H9 (cell line): ENCODE data around the gene HIP1. TPM values are rescaled to one million over a fixed set of nuclear protein-coding genes. Genes with fewer than 3 reads are reported as not detected.

Source experiments
- DNase-seq: peaks from one replicate; pipeline ENCODE4 v3.0.0-alpha.2; 2017
- H2AFZ ChIP-seq: one replicate; pipeline ENCODE4 v1.6.1; 2013; ENCODE audit warnings: mild to moderate bottlenecking, low read length, control low read depth, moderate library complexity
- H2AK5ac ChIP-seq: 2 replicates; pipeline ENCODE4 v1.6.1; 2013; ENCODE audit warnings: low read length, control low read depth, mixed read lengths; ENCODE audit not compliant: insufficient read length
- H2BK120ac ChIP-seq: one replicate; pipeline ENCODE4 v1.6.1; 2013; ENCODE audit warnings: low read depth, mild to moderate bottlenecking, low read length, control low read depth, inconsistent platforms; ENCODE audit not compliant: poor library complexity, severe bottlenecking
- H2BK12ac ChIP-seq: 2 replicates; pipeline ENCODE4 v1.6.1; 2013; ENCODE audit warnings: low read length, control low read depth, mixed read lengths, low read depth; ENCODE audit not compliant: insufficient read length
- H2BK15ac ChIP-seq: 2 replicates; pipeline ENCODE4 v1.6.1; 2013; ENCODE audit warnings: low read depth, low read length, control low read depth
- H2BK20ac ChIP-seq: one replicate; pipeline ENCODE4 v1.6.1; 2013; ENCODE audit warnings: low read depth, mild to moderate bottlenecking, low read length, control low read depth, inconsistent platforms; ENCODE audit not compliant: poor library complexity, severe bottlenecking
- H2BK5ac ChIP-seq: 2 replicates; pipeline ENCODE4 v1.6.1; 2013; ENCODE audit warnings: low read length, control low read depth, mixed read lengths; ENCODE audit not compliant: insufficient read length
- H3K14ac ChIP-seq: 2 replicates; pipeline ENCODE4 v1.6.1; 2013; ENCODE audit warnings: low read length, control low read depth; ENCODE audit not compliant: insufficient read depth
- H3K18ac ChIP-seq: 2 replicates; pipeline ENCODE4 v1.6.1; 2013; ENCODE audit warnings: low read depth, mild to moderate bottlenecking, mixed read lengths, low read length, control low read depth; ENCODE audit not compliant: insufficient read length
- H3K23ac ChIP-seq: 2 replicates; pipeline ENCODE4 v1.6.1; 2013; ENCODE audit warnings: low read length, control low read depth, mixed read lengths, low read depth; ENCODE audit not compliant: insufficient read length
- H3K23me2 ChIP-seq: 2 replicates; pipeline ENCODE4 v1.6.1; 2013; ENCODE audit warnings: low read depth, mild to moderate bottlenecking, mixed read lengths, low read length, control low read depth; ENCODE audit not compliant: insufficient read length, poor library complexity, severe bottlenecking
- H3K27ac ChIP-seq: 2 replicates; pipeline ENCODE4 v1.5.1; 2013; ENCODE audit warnings: low read length, control low read depth, mixed read lengths, low read depth; ENCODE audit not compliant: insufficient read length
- H3K27me3 ChIP-seq: 2 replicates; pipeline ENCODE4 v1.6.1; 2013; ENCODE audit warnings: low read length, control low read depth, inconsistent platforms; ENCODE audit not compliant: insufficient read depth
- H3K4ac ChIP-seq: 2 replicates; pipeline ENCODE4 v1.6.1; 2013; ENCODE audit warnings: low read depth, mild to moderate bottlenecking, control low read depth, inconsistent platforms, low read length, moderate library complexity
- H3K4me1 ChIP-seq: 2 replicates; pipeline ENCODE4 v1.6.1; 2013; ENCODE audit warnings: low read length, control low read depth, inconsistent platforms; ENCODE audit not compliant: insufficient read depth
- H3K4me2 ChIP-seq: 2 replicates; pipeline ENCODE4 v1.6.1; 2013; ENCODE audit warnings: low read length, control low read depth, mixed read lengths; ENCODE audit not compliant: insufficient read length, insufficient read depth
- H3K56ac ChIP-seq: 2 replicates; pipeline ENCODE4 v1.6.1; 2013; ENCODE audit warnings: low read depth, mild to moderate bottlenecking, mixed read lengths, low read length, control low read depth; ENCODE audit not compliant: insufficient read length
- H3K79me1 ChIP-seq: 2 replicates; pipeline ENCODE4 v1.6.1; 2013; ENCODE audit warnings: low read depth, mild to moderate bottlenecking, moderate library complexity, low read length, control low read depth, inconsistent platforms; ENCODE audit not compliant: insufficient read depth, poor library complexity, severe bottlenecking
- H3K79me2 ChIP-seq: 2 replicates; pipeline ENCODE4 v1.6.1; 2013; ENCODE audit warnings: low read length, control low read depth, inconsistent platforms; ENCODE audit not compliant: insufficient read depth
- H3K9ac ChIP-seq: 2 replicates; pipeline ENCODE4 v1.6.1; 2013; ENCODE audit warnings: low read length, control low read depth, mixed read lengths; ENCODE audit not compliant: insufficient read length; ENCODE audit errors: extremely low read depth
- H3K9me3 ChIP-seq: one replicate; pipeline ENCODE4 v1.6.1; 2013; ENCODE audit warnings: low read depth, low read length, inconsistent platforms; ENCODE audit not compliant: control insufficient read depth
- H3T11ph ChIP-seq: one replicate; pipeline ENCODE4 v1.6.1; 2013; ENCODE audit warnings: mild to moderate bottlenecking, low read length, control low read depth, inconsistent platforms
- H4K20me1 ChIP-seq: one replicate; pipeline ENCODE4 v1.6.1; 2013; ENCODE audit not compliant: control insufficient read depth, insufficient read length, insufficient read depth
- H4K5ac ChIP-seq: 2 replicates; pipeline ENCODE4 v1.6.1; 2013; ENCODE audit warnings: low read depth, mild to moderate bottlenecking, mixed read lengths, low read length, control low read depth; ENCODE audit not compliant: insufficient read length
- H4K8ac ChIP-seq: replicated peaks from 2 replicates; pipeline ENCODE4 v1.6.1; 2013; ENCODE audit warnings: low read length, control low read depth, mixed read lengths, low read depth; ENCODE audit not compliant: insufficient read length
- H4K91ac ChIP-seq: 2 replicates; pipeline ENCODE4 v1.6.1; 2013; ENCODE audit warnings: low read depth, mild to moderate bottlenecking, moderate library complexity, mixed read lengths, low read length, control low read depth; ENCODE audit not compliant: insufficient read length
- H3K27ac Mint-ChIP-seq, 3 experiments: 2 replicates in 2 of 3; 3 replicates in 1 of 3; pipeline ENCODE4 v1.8.0; 2020 to 2021; ENCODE audit warnings: mixed read lengths in 3 of 3, mild to moderate bottlenecking in 1 of 3, moderate library complexity in 1 of 3
- H3K27me3 Mint-ChIP-seq: 2 replicates; pipeline ENCODE4 v1.8.0; 2021; ENCODE audit warnings: low read depth, mild to moderate bottlenecking, moderate library complexity, mixed read lengths
- H3K36me3 Mint-ChIP-seq, 3 experiments: 2 replicates in 2 of 3; 3 replicates in 1 of 3; pipeline ENCODE4 v1.8.0; 2020 to 2021; ENCODE audit warnings: low read depth in 3 of 3, mixed read lengths in 3 of 3; ENCODE audit not compliant: insufficient read depth in 1 of 3
- H3K4me1 Mint-ChIP-seq, 2 experiments: 2 replicates each; pipeline ENCODE4 v1.8.0; 2020; ENCODE audit warnings: mixed read lengths in 2 of 2
- H3K4me3 Mint-ChIP-seq, 2 experiments: 2 replicates in 1 of 2; 3 replicates in 1 of 2; pipeline ENCODE4 v1.8.0; 2020 to 2021; ENCODE audit warnings: mild to moderate bottlenecking in 2 of 2, mixed read lengths in 2 of 2, moderate library complexity in 1 of 2
- H3K9me3 Mint-ChIP-seq, 2 experiments: 2 replicates in 1 of 2; 3 replicates in 1 of 2; pipeline ENCODE4 v1.8.0; 2020; ENCODE audit warnings: mild to moderate bottlenecking in 2 of 2, mixed read lengths in 2 of 2, moderate library complexity in 1 of 2
- WGBS: extraction: QIAGEN DNeasy Blood & Tissue Kit; methylation state at CpG from one replicate; pipeline ENCODE4 v1.1.7; 2013; ENCODE audit warnings: missing lambda C conversion rate, low lambda C conversion rate, mixed read lengths; ENCODE audit not compliant: insufficient read length; ENCODE audit errors: extremely low coverage; 5-methylcytosine and 5-hydroxymethylcytosine counted together
- total RNA-seq: library from RNA; stranded (reverse); gene quantifications from 2 replicates; pipeline ENCODE4 v1.2.1, GENCODE V29; 2021
- TF ChIP-seq, protein P1 (sequence below): fragments of 200-600 bp; sonication (generic); conservative IDR thresholded peaks from 3 replicates; pipeline ENCODE4 v1.8.0; 2021; ENCODE audit warnings: antibody characterized with exemption, mild to moderate bottlenecking

Gene HIP1
- total RNA-seq, 1 experiment from 2014 or later = 87.5 TPM

DNA sequence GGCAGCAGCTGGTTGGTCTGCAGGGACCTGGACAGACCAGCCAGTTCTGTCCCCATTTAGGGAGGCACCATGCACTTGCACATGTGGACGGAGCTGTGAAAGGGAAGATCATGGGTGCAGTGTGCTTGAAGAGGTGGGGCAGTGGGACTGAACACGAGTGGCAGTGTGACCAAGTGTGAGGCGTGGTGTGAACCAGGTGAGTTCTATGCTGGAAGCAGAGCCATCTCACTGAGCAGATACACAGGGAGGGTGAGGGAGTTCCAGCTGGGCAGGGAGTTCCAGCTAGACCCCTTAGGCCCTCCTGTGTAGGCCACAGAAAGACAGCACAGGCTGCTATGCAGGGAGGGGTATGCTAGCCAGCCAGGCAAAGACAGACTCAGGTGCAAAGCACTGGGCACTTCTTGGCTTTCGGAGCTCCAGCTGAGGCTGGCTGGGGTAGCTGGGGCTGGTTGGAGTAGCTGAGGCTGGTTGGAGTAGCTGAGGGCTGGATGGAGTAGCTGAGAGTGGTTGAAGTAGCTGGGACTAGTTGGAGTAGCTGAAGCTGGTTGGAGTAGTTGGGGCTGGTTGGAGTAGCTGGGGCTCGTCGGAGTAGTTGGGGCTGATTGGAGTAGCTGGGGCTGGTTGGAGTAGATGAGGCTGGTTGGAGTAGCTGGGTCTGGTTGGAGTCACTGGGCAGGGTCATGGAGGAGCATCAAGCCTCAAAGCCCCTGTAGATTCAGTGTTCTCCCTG is 90.9 kb downstream of the HIP1 start:
- no peak overlapping the region for H3K23ac ChIP-seq
- no peaks in the 10 kb centered on the region; the same call in 1 of the 2 replicates for H3K4me1 ChIP-seq
- no peaks in the 10 kb centered on the region for H3K79me1 ChIP-seq
- Mint-ChIP-seq H3K9me3 (peaks cover 5 to 10% of the 10 kb centered on the region in 2 experiments; a peak in 3 of 5 replicates), H3K27ac (no peak overlapping the region; a peak in 3 of 7 replicates), H3K36me3 (peaks cover 0 to 19% (median 5%) of the 10 kb centered on the region in 3 experiments; a peak in 4 of 7 replicates), H3K27me3 (no peaks in the 10 kb centered on the region; the same call in 1 of the 2 replicates), H3K4me3 (peak overlapping the region in 1 of 2 experiments; percentile 40; a peak in 2 of 5 replicates), H3K4me1 (peaks cover 11 to 20% of the 10 kb centered on the region in 2 experiments)
- no peaks in the 10 kb centered on the region for H4K20me1 ChIP-seq
- no peak overlapping the region for H3K4me2 ChIP-seq
- DNase-seq = no peak
- no peak overlapping the region for H2AFZ ChIP-seq
- WGBS = no CpG with 5 or more reads among the region's 6 CpGs
- no peaks in the 10 kb centered on the region for H3K23me2 ChIP-seq
- no peak overlapping the region for H3K4ac ChIP-seq
- no peak overlapping the region for H3K14ac ChIP-seq
- H4K5ac ChIP-seq = no peak overlapping the region
- H3K9ac ChIP-seq = no peak overlapping the region
- H2BK120ac ChIP-seq = no peak overlapping the region
- H3K18ac ChIP-seq = no peak overlapping the region
- H3K79me2 ChIP-seq = no peaks in the 10 kb centered on the region
- H3T11ph ChIP-seq = no peak overlapping the region
- no peaks in the 10 kb centered on the region for H3K9me3 ChIP-seq
- no peak overlapping the region for H4K8ac ChIP-seq
- no peak overlapping the region for H2BK15ac ChIP-seq
- H3K27ac ChIP-seq = no peak overlapping the region
- H2AK5ac ChIP-seq = no peak overlapping the region
- no peak overlapping the region for H3K56ac ChIP-seq
- no peak overlapping the region for H2BK5ac ChIP-seq
- no peak overlapping the region for H4K91ac ChIP-seq
- H2BK20ac ChIP-seq = no peak overlapping the region
- TF ChIP-seq, protein P1, sequence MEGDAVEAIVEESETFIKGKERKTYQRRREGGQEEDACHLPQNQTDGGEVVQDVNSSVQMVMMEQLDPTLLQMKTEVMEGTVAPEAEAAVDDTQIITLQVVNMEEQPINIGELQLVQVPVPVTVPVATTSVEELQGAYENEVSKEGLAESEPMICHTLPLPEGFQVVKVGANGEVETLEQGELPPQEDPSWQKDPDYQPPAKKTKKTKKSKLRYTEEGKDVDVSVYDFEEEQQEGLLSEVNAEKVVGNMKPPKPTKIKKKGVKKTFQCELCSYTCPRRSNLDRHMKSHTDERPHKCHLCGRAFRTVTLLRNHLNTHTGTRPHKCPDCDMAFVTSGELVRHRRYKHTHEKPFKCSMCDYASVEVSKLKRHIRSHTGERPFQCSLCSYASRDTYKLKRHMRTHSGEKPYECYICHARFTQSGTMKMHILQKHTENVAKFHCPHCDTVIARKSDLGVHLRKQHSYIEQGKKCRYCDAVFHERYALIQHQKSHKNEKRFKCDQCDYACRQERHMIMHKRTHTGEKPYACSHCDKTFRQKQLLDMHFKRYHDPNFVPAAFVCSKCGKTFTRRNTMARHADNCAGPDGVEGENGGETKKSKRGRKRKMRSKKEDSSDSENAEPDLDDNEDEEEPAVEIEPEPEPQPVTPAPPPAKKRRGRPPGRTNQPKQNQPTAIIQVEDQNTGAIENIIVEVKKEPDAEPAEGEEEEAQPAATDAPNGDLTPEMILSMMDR = no peak
- no peak overlapping the region for H2BK12ac ChIP-seq
- H3K27me3 ChIP-seq = no peaks in the 10 kb centered on the region
